NCI-H2029 treated with DMSO at 0.1 percent for 48 hours (cell line): ENCODE data around the gene COL16A1.

Source experiments
- DNase-seq: peaks from one replicate; lab custom pipeline; 2025; lab: John Stamatoyannopoulos, UW

The COL16A1 gene

DNA sequence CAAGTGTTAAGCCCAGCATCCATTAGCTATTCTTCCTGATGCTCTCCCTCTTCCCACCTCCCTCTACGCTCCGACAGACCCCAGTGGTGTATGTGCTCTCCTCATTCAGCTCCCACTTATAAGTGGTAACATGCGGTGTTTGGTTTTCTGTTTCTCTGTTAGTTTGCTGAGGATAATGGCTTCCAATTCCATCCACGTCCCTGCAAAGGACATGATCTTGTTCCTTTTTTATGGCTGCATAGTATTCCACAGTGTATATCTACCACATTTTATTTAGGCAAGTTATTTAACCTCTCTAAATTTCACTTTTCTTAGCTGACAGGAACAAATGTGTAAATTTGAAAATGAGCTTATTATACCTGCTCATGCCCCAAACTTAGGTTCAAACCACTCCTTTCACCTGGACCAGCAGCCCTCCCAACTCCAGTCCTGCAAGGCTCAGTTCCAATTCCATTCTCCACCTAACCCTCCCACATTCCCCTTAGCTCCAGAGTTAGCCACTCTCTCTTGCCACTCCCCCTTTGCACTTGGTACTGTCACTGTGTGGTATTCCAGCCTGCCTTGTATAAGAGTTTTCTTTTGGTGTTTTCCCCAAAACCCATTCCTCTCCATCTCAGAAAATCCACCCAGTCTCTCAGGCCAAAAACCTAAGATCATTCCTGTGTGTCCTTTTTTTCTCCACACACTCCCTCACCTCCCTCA, 57.4 kb downstream of the COL16A1 start:
- no peak for DNase-seq

DNA sequence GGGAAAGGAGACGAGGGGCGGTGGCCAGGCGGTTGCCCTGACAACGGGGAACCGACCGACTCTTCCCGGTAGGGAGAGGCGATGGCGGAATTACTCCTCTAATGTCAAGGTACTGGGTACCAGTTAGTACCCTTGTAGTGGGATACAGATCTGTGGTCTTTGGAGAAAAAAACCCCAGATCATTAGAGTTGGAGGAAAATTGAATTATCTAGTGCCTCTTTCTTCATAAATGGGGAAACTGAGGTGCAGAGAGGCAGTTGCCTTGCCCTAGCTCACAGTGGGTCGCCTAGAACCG, 58.6 kb downstream of the COL16A1 start:
- no peak for DNase-seq

DNA sequence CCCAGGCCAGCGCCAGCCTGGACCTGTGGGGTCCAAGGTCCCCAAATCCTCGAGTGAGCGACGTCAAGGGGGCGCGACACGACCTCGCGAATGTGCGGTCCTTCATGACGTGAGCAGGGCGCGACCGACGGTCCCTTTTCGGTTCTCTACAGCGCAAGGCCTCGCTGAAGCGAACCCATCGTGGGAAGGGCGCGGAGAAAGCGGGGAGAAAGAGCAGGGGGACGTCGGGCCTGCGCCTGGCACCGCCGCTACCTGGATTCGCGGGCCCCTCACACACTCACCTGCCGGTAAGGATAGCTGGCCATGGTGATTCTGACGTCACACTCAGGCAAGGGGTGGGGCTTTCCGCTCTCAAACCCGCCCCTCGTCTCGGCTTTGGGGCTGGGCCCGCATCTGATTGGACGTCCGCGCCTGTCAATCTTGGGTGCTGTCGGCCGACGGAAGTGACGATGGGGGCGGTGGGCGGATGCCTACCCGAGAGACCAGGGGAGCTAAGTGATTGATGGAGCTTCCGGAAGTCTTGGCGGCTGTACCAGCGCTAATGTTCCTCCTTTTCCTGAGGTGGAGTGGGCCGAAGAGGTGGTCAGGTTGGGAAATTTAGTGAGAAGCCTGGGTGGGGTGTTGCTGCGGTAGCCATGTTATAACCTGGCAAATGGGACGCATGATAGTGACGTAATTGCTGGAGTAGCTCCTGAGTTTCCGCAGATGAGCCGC, 59.1 kb downstream of the COL16A1 start, which contains the start of gene PEF1:
PEF1 (minus strand) TSS at position 317 of the 714 bp plus-strand sequence; CDS start at position 305, 12 bp downstream.
- peak; percentile 98 for DNase-seq

DNA sequence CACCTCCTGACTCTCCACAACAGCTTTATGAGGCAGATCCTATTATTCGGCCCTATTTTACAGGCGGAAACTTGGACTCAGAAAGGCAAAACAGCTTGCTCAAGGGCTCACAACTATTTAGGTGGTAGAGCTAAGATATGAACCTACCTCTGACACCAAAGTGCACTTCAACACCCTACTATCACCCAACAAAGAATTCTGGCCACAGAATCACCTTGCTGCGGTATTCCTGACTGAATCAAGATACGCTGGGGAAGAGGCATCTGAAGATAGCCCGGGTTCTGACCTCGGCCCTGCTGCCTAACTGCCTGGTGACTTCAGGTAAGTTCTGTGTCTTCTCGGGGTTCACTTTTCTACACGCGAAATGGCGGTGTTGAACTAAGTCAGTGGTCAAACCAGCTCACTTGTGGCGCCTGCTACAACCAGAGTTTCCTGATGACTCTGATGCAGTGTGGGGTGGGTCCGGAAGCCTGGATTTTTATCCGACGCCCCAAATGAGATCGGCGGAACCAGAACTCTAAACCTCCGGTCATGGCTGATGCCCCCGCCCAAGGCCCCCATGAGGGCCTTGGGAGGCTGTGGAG, 59.7 kb downstream of the COL16A1 start:
- DNase-seq, result no peak

DNA sequence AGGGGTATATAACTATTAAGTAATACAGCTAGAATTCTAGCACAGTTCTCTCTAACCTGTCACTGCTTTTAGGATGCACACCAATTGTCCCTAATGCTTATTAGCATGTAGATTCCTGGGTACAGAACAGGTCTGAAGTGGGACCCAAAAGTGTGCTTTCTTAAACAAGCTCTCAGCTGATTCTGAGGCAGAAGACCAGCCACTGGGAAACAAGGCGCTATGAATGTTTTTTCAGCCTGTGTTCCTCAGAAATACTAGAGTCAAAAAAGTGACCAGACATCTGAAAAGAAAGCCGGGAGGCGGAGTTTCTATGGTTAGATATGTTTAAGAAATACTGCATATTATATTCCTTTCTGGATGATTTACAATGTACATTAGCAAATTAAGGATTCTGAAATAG, 60.9 kb downstream of the COL16A1 start:
- no peak for DNase-seq

DNA sequence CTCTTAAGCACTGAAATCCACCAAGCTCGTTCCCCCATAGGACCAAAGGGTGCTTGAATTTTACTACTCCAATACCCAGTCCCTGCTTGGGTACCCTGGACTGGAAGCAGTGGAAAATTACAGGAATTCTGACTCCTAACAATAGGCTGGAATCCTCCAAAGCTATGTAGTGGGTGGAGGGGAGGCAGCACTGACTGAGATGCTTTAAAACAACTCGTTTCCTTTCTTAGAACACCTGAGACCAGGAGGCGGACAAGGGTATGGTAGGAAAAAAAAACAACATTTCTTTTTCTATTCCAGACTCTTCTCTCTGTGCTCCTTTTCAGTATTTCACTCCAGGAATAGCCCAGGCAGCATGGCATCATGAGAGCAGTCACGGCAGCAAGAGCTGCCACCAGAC, 61.5 kb downstream of the COL16A1 start:
- no peak for DNase-seq

DNA sequence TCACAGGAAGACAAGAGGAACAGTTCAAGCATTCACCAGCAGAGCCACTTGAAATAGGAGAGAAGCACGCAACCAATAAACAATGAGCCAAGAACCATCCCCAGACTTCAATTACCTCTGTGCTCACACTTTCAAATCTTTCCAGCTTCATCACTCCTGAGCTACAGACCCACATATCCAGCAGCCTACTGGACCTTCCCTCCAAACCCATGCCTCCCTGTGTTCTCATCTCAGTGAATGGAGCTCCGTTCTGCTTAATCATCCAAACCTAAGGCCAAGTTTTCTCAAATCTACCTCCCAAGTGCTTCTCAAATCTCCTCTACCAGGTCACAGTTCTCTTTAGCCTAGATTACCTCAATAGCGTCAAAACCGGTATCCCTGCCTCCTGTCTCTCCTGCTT, 62.9 kb downstream of the COL16A1 start:
- DNase-seq, result no peak

DNA sequence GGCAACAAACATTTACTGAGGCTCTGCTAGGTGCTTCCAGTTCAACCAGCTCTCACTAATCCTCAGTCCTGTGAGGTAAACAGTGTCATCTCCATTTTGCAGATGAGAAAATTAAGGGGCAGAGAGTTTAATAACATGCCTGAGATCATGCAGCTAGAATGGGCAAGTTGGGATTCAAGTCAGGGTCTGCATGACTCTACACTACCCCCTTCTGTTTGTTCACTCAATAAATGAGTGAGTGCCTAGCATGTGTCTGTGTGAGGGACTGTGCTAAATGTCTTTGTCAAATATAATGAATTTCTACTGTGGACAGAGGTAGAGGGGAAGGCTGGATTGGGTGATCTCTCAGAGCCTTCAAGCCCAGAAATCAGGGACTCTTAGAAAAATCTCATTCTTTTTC, 63.6 kb downstream of the COL16A1 start:
- DNase-seq, result no peak

DNA sequence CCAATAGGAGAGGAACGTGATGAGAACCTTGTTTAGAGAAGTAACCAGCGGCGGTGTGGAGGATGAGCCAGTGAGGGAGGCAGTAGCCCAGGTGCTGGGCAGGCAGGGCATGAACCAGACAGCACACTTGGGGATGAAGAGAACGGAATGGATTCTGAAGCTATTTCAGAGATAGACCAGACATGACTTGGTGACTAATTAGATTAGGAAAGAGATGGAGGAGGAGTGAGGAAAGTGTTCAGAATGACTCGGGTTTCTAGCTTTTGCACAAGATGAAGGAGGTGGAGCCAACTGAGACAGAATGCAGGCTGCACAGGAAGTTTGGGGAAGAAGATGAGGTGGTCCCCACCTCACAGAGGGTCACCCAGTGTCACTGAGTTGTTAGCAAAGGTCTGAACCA, 64.3 kb downstream of the COL16A1 start:
- no peak for DNase-seq

DNA sequence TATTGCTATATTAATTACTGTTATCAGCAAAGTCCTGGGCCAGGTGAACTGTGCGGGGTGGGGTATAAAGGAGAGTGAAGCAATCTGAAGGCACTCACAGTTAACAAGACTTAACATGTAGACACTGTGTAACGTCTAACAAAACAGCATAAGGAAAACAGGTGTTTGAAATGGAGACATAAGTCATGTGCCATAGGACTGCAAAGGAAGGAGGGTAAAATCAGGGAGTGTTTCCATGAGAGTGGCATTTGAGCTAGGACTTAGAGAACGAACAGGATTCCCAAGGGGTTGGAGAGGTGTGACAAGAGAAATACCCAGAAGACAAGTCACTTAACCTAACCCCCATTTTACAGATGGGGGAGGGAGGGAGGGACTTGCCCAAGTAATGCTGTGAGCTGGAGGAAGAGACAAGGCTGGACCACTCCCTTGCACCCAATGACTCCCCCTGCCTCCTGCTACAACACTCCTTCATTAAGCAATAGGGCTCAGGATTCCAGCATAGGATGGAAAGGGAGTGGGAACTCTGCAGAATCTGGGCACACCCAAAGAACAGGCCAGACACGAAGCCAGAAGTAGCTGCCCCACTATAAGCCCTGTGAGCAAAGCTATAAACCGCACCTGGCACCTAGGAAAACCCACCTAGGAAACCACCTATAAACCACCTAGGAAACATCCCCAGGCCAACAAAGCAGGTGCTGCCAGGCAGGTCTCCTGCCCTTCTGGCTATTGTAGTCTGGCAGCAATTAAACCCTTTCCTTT, 65.7 kb downstream of the COL16A1 start:
- DNase-seq, result no peak

DNA sequence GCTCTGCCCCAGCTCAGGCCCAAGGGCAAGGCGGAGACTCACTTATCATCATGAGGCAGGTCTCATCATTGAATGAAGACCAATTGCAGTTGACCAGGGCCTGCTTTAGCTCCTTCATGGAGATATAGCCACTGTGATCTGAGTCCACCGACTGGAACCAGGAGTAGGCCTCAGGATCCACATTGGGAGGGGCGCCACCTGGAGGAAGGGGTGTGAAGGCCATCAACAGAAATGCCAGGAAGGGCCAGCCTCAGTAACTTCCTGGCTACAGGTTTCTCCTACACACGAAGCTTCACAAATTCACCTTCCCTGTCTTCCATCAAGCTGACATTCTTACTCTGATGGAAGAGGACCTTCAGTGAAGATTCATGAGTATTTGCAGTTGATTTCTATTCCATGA, 70.7 kb downstream of the COL16A1 start:
- DNase-seq, result no peak

DNA sequence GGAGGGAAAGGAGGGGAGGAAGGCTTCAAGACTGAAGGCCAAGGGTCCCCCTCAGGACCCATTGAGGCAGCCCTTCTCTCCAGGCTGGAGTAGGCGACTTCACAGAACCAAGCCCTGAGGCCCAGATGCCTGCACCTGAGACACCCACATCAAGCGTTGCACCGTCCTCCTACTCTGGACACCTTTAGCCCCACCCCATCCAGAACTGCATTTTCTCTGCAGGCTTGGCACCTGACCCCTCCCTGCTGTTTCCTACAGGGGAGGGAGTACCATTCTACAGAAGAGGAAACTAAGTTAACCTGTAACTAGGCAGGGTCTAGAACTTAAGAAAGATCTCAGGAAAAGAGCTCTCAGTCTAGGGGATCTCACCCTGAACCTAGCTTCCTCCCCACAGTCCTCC, 71.2 kb downstream of the COL16A1 start:
- DNase-seq, result no peak

DNA sequence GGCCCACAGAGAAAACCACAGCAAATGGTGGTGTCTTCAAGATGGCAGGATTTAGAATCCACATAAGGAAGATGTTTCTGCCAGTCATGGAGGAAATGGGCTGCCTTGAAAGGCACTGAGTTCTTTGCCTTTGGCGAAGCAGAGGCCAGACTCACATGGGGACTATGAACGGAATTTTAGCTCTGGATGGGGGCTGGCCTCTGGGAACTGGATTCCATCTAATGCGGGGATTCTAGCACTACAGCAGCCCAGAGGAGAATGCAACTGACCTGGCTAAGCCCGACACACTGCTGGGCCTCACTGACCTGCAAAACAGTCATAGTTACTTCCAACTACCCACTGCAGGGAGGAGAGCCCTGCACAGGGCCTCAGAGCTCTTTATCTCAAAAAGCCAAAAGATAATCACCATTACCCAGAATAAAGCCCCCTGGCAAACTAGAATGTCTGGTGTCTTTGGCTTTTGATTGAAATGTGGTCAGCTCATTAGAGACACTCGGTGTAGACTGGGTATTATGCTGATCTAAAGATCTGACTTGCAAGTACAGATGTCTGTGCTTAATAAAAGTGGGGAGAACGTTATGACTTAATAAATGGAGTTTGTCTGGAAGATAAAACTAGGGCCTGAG, 74.8 kb downstream of the COL16A1 start:
- no peak for DNase-seq

DNA sequence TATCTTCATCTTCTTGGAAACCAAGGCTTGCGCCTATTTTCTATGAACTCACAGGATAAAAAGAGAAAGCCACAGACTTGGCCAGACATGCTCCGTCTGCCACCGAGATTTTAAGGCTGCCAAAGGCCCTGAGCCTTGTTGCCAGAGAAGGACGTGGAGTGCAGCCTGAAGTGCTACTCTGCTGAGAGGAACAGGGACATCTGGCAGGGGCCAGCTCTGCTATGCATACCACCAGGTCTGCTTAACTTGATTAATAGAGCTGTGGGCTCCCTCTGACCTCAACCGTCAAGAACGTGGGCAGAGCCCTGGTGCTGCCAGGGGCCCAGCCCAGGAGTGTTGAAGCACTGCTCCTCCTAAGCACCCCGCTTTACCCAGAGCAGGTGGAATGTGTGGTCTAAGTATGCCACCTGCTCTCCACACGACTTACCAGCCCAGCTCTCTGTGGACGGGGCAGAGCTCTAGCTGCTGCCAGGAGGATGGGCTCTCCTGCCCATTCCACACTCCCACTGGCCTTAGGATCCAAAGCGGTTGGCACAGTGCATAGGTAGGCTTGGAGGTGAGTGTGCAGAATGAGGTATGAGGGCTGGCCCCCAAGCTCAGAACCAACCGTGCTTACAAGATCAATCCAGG, 75.8 kb downstream of the COL16A1 start:
- peak; percentile 29 for DNase-seq

DNA sequence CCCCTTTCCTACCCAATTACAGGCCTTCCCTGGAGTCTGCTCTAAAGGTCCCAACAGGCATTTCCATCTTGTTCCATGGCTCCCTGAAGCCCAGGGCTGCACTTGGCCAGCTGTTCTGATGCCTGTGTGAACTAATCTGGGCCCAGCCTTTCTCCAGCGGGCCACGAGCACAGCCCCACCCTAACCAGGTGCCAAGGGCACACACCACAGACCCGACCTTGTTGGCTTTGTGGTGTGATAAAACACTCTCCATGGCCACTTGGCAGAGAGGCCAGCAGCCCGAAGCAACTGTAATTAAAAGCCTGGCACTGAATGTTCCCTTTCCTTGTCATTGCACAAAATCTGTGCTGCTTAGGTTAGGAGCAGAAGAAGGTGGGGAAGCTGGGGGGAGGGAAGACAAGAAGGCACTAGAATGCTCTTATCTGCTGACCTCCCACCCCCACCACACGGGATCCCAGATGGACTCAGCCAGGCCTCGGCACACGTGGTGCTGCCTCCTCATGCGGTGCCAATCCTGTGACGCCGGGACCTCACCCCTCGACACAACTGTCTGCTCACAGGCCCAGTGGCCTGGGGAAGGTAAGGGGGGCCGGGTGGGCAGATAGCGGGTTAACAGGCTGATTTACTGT, 76.4 kb downstream of the COL16A1 start:
- DNase-seq, result no peak

DNA sequence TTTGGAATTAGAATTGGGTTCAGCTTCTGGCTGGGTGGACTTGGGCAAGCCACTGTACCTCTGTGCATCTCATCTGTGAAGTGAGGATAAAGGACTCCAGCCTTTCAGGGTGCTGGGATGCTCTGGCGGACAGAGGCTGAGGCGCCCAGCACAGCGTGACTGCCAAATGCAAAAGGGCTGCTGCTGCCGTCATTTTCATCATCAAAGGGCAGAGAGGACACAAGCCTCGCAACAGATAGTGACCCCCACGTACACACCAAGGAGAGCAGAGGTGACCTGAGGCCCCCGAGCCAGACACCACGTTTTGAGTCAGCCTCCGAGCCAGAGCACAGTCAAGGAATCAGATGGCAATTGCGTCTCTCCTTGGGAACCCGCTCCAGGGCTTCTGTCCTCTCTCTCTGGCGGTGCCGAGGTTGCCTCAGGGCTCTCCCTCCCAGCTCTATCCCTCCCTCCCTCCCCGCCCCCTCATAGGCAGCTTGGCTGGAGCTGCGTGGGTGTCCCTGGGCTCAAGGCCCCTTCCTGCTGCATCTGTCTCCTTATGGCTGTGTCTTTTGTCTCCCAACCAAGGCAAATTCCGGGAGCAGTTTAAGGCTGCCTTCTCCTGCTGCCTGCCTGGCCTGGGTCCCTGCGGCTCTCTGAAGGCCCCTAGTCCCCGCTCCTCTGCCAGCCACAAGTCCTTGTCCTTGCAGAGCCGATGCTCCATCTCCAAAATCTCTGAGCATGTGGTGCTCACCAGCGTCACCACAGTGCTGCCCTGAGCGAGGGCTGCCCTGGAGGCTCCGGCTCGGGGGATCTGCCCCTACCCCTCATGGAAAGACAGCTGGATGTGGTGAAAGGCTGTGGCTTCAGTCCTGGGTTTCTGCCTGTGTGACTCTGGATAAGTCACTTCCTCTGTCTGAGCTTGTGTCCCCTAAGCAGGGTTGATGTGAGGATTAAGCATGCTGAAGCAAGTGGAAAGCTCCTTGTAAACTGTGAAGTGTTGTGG, 77.3 kb downstream of the COL16A1 start:
- no peak for DNase-seq

DNA sequence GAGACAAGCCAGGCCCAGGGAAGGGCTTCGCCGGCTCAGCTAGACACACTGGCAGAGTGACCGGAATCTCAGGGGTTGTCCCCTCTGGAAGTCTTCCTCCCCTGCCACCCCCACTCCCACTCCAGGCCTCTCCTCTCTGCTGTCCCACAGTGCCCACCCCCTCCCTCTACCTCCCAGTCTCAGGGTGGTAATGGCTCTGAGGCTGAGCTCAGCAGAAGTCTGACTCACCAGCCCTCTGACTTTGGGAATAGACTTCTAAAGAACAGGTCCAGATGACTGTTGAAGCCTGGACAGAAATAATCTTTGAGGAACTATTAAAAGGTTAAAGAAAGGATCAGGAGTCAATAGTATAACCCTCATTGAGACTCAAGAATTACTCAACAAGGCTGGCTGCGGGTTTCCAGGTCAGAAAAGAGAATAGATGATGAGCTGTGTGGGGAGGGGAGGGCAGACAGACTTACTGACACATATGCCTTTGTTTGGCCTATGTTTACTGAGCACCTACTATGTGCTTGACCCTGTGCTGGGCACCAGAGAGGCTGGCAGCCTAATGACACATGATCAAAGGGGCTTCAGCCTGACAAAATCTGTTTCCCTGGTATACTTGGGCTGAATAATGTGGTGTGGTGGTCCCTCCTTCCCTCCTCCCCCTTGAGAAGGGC, 78.1 kb downstream of the COL16A1 start:
- DNase-seq, result no peak

DNA sequence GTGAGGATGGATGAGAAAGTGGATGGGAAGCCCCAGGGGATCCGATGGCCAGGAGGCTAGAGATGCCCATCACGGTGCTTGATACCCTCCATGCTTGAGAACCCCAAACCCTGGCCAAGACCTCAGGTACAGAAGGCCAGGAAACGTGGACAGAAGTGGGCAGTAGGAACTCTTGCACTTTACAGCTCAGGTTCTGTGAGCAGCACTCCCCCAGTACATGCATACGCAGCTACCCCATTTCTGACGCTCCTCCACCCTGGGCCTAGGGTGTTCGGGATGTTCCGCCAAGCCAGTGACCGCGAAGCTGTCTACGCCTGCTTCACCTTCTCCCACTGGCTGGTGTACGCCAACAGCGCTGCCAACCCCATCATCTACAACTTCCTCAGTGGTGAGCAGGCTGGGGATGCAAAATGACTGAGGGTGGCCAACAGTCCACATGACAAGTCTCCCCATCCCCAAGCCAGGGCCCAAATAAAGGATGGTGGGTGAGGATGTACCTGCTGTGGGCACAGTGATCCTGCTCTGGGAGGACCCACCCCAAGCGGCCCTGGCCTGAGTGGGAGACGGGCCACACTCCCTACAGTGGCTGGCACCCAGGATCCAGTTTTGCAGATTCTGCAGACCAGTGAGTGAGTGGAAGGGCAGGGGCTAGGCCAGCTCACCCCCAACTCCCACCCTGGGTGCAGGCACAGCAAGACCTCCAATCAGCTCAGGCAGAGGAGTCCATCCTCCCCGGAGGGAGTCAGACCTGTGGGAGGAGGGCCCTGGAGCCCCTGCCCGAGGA, 78.9 kb downstream of the COL16A1 start:
- no peak for DNase-seq

DNA sequence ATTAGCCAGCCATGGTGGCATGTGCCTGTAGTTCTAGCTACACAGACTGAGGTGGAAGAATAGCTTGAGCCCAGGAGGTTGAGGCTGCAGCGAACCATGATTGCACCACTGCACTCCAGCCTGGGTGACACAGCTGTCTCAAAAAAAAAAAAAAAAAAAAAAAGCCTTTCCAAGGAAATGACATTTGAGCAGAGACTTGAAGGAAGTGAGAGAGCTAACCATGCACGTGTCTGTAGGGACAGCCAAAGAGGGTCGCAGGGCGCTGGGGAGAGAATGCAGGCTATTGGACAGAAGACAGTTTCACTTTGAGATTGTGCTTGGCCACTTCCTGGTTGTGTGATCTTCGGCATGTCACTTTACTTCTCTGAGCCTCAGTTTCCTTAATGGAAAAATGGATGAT, 79.5 kb downstream of the COL16A1 start:
- DNase-seq, result no peak
